H9 (cell line): ENCODE results near the gene PSMD1. TPM values are rescaled to one million over a fixed set of nuclear protein-coding genes. Genes with fewer than 3 reads are reported as not detected.

Source experiments
- DNase-seq: peaks from one replicate; pipeline ENCODE4 v3.0.0-alpha.2; 2017
- H2AFZ ChIP-seq: one replicate; pipeline ENCODE4 v1.6.1; 2013; ENCODE audit warnings: mild to moderate bottlenecking, low read length, control low read depth, moderate library complexity
- H2AK5ac ChIP-seq: 2 replicates; pipeline ENCODE4 v1.6.1; 2013; ENCODE audit warnings: low read length, control low read depth, mixed read lengths; ENCODE audit not compliant: insufficient read length
- H2BK120ac ChIP-seq: one replicate; pipeline ENCODE4 v1.6.1; 2013; ENCODE audit warnings: low read depth, mild to moderate bottlenecking, low read length, control low read depth, inconsistent platforms; ENCODE audit not compliant: poor library complexity, severe bottlenecking
- H2BK12ac ChIP-seq: 2 replicates; pipeline ENCODE4 v1.6.1; 2013; ENCODE audit warnings: low read length, control low read depth, mixed read lengths, low read depth; ENCODE audit not compliant: insufficient read length
- H2BK15ac ChIP-seq: 2 replicates; pipeline ENCODE4 v1.6.1; 2013; ENCODE audit warnings: low read depth, low read length, control low read depth
- H2BK20ac ChIP-seq: one replicate; pipeline ENCODE4 v1.6.1; 2013; ENCODE audit warnings: low read depth, mild to moderate bottlenecking, low read length, control low read depth, inconsistent platforms; ENCODE audit not compliant: poor library complexity, severe bottlenecking
- H2BK5ac ChIP-seq: 2 replicates; pipeline ENCODE4 v1.6.1; 2013; ENCODE audit warnings: low read length, control low read depth, mixed read lengths; ENCODE audit not compliant: insufficient read length
- H3K14ac ChIP-seq: 2 replicates; pipeline ENCODE4 v1.6.1; 2013; ENCODE audit warnings: low read length, control low read depth; ENCODE audit not compliant: insufficient read depth
- H3K18ac ChIP-seq: 2 replicates; pipeline ENCODE4 v1.6.1; 2013; ENCODE audit warnings: low read depth, mild to moderate bottlenecking, mixed read lengths, low read length, control low read depth; ENCODE audit not compliant: insufficient read length
- H3K23ac ChIP-seq: 2 replicates; pipeline ENCODE4 v1.6.1; 2013; ENCODE audit warnings: low read length, control low read depth, mixed read lengths, low read depth; ENCODE audit not compliant: insufficient read length
- H3K23me2 ChIP-seq: 2 replicates; pipeline ENCODE4 v1.6.1; 2013; ENCODE audit warnings: low read depth, mild to moderate bottlenecking, mixed read lengths, low read length, control low read depth; ENCODE audit not compliant: insufficient read length, poor library complexity, severe bottlenecking
- H3K27ac ChIP-seq: 2 replicates; pipeline ENCODE4 v1.5.1; 2013; ENCODE audit warnings: low read length, control low read depth, mixed read lengths, low read depth; ENCODE audit not compliant: insufficient read length
- H3K27me3 ChIP-seq: 2 replicates; pipeline ENCODE4 v1.6.1; 2013; ENCODE audit warnings: low read length, control low read depth, inconsistent platforms; ENCODE audit not compliant: insufficient read depth
- H3K4ac ChIP-seq: 2 replicates; pipeline ENCODE4 v1.6.1; 2013; ENCODE audit warnings: low read depth, mild to moderate bottlenecking, control low read depth, inconsistent platforms, low read length, moderate library complexity
- H3K4me1 ChIP-seq: 2 replicates; pipeline ENCODE4 v1.6.1; 2013; ENCODE audit warnings: low read length, control low read depth, inconsistent platforms; ENCODE audit not compliant: insufficient read depth
- H3K4me2 ChIP-seq: 2 replicates; pipeline ENCODE4 v1.6.1; 2013; ENCODE audit warnings: low read length, control low read depth, mixed read lengths; ENCODE audit not compliant: insufficient read length, insufficient read depth
- H3K56ac ChIP-seq: 2 replicates; pipeline ENCODE4 v1.6.1; 2013; ENCODE audit warnings: low read depth, mild to moderate bottlenecking, mixed read lengths, low read length, control low read depth; ENCODE audit not compliant: insufficient read length
- H3K79me1 ChIP-seq: 2 replicates; pipeline ENCODE4 v1.6.1; 2013; ENCODE audit warnings: low read depth, mild to moderate bottlenecking, moderate library complexity, low read length, control low read depth, inconsistent platforms; ENCODE audit not compliant: insufficient read depth, poor library complexity, severe bottlenecking
- H3K79me2 ChIP-seq: 2 replicates; pipeline ENCODE4 v1.6.1; 2013; ENCODE audit warnings: low read length, control low read depth, inconsistent platforms; ENCODE audit not compliant: insufficient read depth
- H3K9ac ChIP-seq: 2 replicates; pipeline ENCODE4 v1.6.1; 2013; ENCODE audit warnings: low read length, control low read depth, mixed read lengths; ENCODE audit not compliant: insufficient read length; ENCODE audit errors: extremely low read depth
- H3K9me3 ChIP-seq: one replicate; pipeline ENCODE4 v1.6.1; 2013; ENCODE audit warnings: low read depth, low read length, inconsistent platforms; ENCODE audit not compliant: control insufficient read depth
- H3T11ph ChIP-seq: one replicate; pipeline ENCODE4 v1.6.1; 2013; ENCODE audit warnings: mild to moderate bottlenecking, low read length, control low read depth, inconsistent platforms
- H4K20me1 ChIP-seq: one replicate; pipeline ENCODE4 v1.6.1; 2013; ENCODE audit not compliant: control insufficient read depth, insufficient read length, insufficient read depth
- H4K5ac ChIP-seq: 2 replicates; pipeline ENCODE4 v1.6.1; 2013; ENCODE audit warnings: low read depth, mild to moderate bottlenecking, mixed read lengths, low read length, control low read depth; ENCODE audit not compliant: insufficient read length
- H4K8ac ChIP-seq: replicated peaks from 2 replicates; pipeline ENCODE4 v1.6.1; 2013; ENCODE audit warnings: low read length, control low read depth, mixed read lengths, low read depth; ENCODE audit not compliant: insufficient read length
- H4K91ac ChIP-seq: 2 replicates; pipeline ENCODE4 v1.6.1; 2013; ENCODE audit warnings: low read depth, mild to moderate bottlenecking, moderate library complexity, mixed read lengths, low read length, control low read depth; ENCODE audit not compliant: insufficient read length
- H3K27ac Mint-ChIP-seq, 3 experiments: 2 replicates in 2 of 3; 3 replicates in 1 of 3; pipeline ENCODE4 v1.8.0; 2020 to 2021; ENCODE audit warnings: mixed read lengths in 3 of 3, mild to moderate bottlenecking in 1 of 3, moderate library complexity in 1 of 3
- H3K27me3 Mint-ChIP-seq: 2 replicates; pipeline ENCODE4 v1.8.0; 2021; ENCODE audit warnings: low read depth, mild to moderate bottlenecking, moderate library complexity, mixed read lengths
- H3K36me3 Mint-ChIP-seq, 3 experiments: 2 replicates in 2 of 3; 3 replicates in 1 of 3; pipeline ENCODE4 v1.8.0; 2020 to 2021; ENCODE audit warnings: low read depth in 3 of 3, mixed read lengths in 3 of 3; ENCODE audit not compliant: insufficient read depth in 1 of 3
- H3K4me1 Mint-ChIP-seq, 2 experiments: 2 replicates each; pipeline ENCODE4 v1.8.0; 2020; ENCODE audit warnings: mixed read lengths in 2 of 2
- H3K4me3 Mint-ChIP-seq, 2 experiments: 2 replicates in 1 of 2; 3 replicates in 1 of 2; pipeline ENCODE4 v1.8.0; 2020 to 2021; ENCODE audit warnings: mild to moderate bottlenecking in 2 of 2, mixed read lengths in 2 of 2, moderate library complexity in 1 of 2
- H3K9me3 Mint-ChIP-seq, 2 experiments: 2 replicates in 1 of 2; 3 replicates in 1 of 2; pipeline ENCODE4 v1.8.0; 2020; ENCODE audit warnings: mild to moderate bottlenecking in 2 of 2, mixed read lengths in 2 of 2, moderate library complexity in 1 of 2
- CTCF ChIP-seq: fragments of 200-600 bp; sonication (generic); conservative IDR thresholded peaks from 3 replicates; pipeline ENCODE4 v1.8.0; 2021; ENCODE audit warnings: antibody characterized with exemption, mild to moderate bottlenecking
- WGBS: extraction: QIAGEN DNeasy Blood & Tissue Kit; methylation state at CpG from one replicate; pipeline ENCODE4 v1.1.7; 2013; ENCODE audit warnings: missing lambda C conversion rate, low lambda C conversion rate, mixed read lengths; ENCODE audit not compliant: insufficient read length; ENCODE audit errors: extremely low coverage; 5-methylcytosine and 5-hydroxymethylcytosine counted together
- total RNA-seq: library from RNA; stranded (reverse); gene quantifications from 2 replicates; pipeline ENCODE4 v1.2.1, GENCODE V29; 2021

Gene PSMD1
- total RNA-seq, 1 experiment from 2014 or later: 166 TPM

- H2BK15ac ChIP-seq: no peak overlapping the region
- no peak overlapping the region for H3K4me3 Mint-ChIP-seq
- no peaks in the 10 kb centered on the region for H3K9me3 Mint-ChIP-seq
- H2BK20ac ChIP-seq: no peak overlapping the region
- H3K4me1 ChIP-seq: 0 out of 2 replicates have a peak, but pooled peaks cover 4% of the 10 kb centered on the region
- no peak overlapping the region for H3K14ac ChIP-seq
- no peak overlapping the region for H2AFZ ChIP-seq
- H2BK12ac ChIP-seq: no peak overlapping the region
- H4K20me1 ChIP-seq: no peaks in the 10 kb centered on the region
- no peak overlapping the region for H4K8ac ChIP-seq
- H2BK5ac ChIP-seq: no peak overlapping the region
- no peak overlapping the region for H4K91ac ChIP-seq
- H3K4me1 Mint-ChIP-seq: peaks cover 36 to 38% of the 10 kb centered on the region in 2 experiments
- no peaks in the 10 kb centered on the region for H3K27me3 Mint-ChIP-seq
- no peaks in the 10 kb centered on the region for H3K79me2 ChIP-seq
- peak overlapping the region in 2 of 3 experiments; percentile 62 to 80; a peak in 3 of 7 replicates for H3K27ac Mint-ChIP-seq
- H3K18ac ChIP-seq: no peak overlapping the region
- no peak overlapping the region for H3K4me2 ChIP-seq
- no peak overlapping the region for H4K5ac ChIP-seq
- H3K27me3 ChIP-seq: no peaks in the 10 kb centered on the region
- no peak overlapping the region for H3K4ac ChIP-seq
- H3K27ac ChIP-seq: no peak overlapping the region
- no peak for TF ChIP-seq CTCF
- H3T11ph ChIP-seq: no peak overlapping the region
- no peaks in the 10 kb centered on the region for H3K9me3 ChIP-seq
- DNase-seq: no peak
- no CpG with 5 or more reads among the region's 1 CpG for WGBS
- H3K23ac ChIP-seq: no peak overlapping the region
- no peak overlapping the region for H3K9ac ChIP-seq
- H2BK120ac ChIP-seq: no peak overlapping the region
- no peaks in the 10 kb centered on the region for H3K23me2 ChIP-seq
- peaks cover 0 to 17% (median 16%) of the 10 kb centered on the region in 3 experiments; a peak in 5 of 7 replicates for H3K36me3 Mint-ChIP-seq
- H3K56ac ChIP-seq: no peak overlapping the region
- H2AK5ac ChIP-seq: no peak overlapping the region
- H3K79me1 ChIP-seq: no peaks in the 10 kb centered on the region
Observed at GRCh38 chr2:231111987-231112386, 55.3 kb downstream of the PSMD1 start.
